ENCODE data around the gene VAV3.
"Not testable (repeated sequence)": the region's sequence is repeated elsewhere in the genome, so short reads cannot be mapped to it uniquely, and the experiment has no call there.

The VAV3 gene

GRCh38 chr1:107965110-107965991 lies at the start of gene VAV3:
Gene VAV3 (minus strand): TSS chr1:107965180. CDS start chr1:107964869, 311 bp downstream.
- no peak for DNase-seq

- no peak for DNase-seq
These were observed 47.6 kb upstream of the VAV3 start for GRCh38 chr1:108012553-108012952.

GRCh38 chr1:108011295-108011694 lies 46.3 kb upstream of the VAV3 start:
- DNase-seq = no peak

GRCh38 chr1:108010581-108010980 lies 45.6 kb upstream of the VAV3 start:
- no peak for DNase-seq

GRCh38 chr1:108009603-108010195 lies 44.7 kb upstream of the VAV3 start:
- no peak for DNase-seq

- DNase-seq = no peak
These were observed 42.6 kb upstream of the VAV3 start for GRCh38 chr1:108007531-108007930.

GRCh38 chr1:108007070-108007469 lies 42.1 kb upstream of the VAV3 start:
- no peak for DNase-seq

- DNase-seq = not testable (repeated sequence)
These were observed 39.9 kb upstream of the VAV3 start for GRCh38 chr1:108004919-108005318.

- DNase-seq = no peak
These were observed 35.7 kb upstream of the VAV3 start for GRCh38 chr1:108000620-108001111.

- DNase-seq = no peak
These were observed 35.2 kb upstream of the VAV3 start for GRCh38 chr1:108000184-108000583.

- DNase-seq = no peak
These were observed 32.9 kb upstream of the VAV3 start for GRCh38 chr1:107997866-107998265.

GRCh38 chr1:107993920-107994319 lies 28.9 kb upstream of the VAV3 start:
- DNase-seq = no peak

GRCh38 chr1:107992347-107992746 lies 27.4 kb upstream of the VAV3 start:
- no peak for DNase-seq

GRCh38 chr1:107991371-107992066 lies 26.5 kb upstream of the VAV3 start:
- DNase-seq = no peak

GRCh38 chr1:107990606-107991005 lies 25.6 kb upstream of the VAV3 start:
- no peak for DNase-seq

GRCh38 chr1:107981277-107981676 lies 16.3 kb upstream of the VAV3 start:
- DNase-seq = no peak

GRCh38 chr1:107979926-107980325 lies 14.9 kb upstream of the VAV3 start:
- no peak for DNase-seq

GRCh38 chr1:107979088-107979487 lies 14.1 kb upstream of the VAV3 start:
- DNase-seq = no peak

- no peak for DNase-seq
These were observed 11.9 kb upstream of the VAV3 start for GRCh38 chr1:107976836-107977235.

GRCh38 chr1:107976431-107976830 lies 11.5 kb upstream of the VAV3 start:
- no peak for DNase-seq

GRCh38 chr1:107975851-107976250 lies 10.9 kb upstream of the VAV3 start:
- DNase-seq = no peak

- DNase-seq = no peak
These were observed 9.1 kb upstream of the VAV3 start for GRCh38 chr1:107974090-107974489.

GRCh38 chr1:107972391-107973180 lies 7.6 kb upstream of the VAV3 start:
- DNase-seq = no peak
